ENCODE data around the gene FBXL20. TPM values are rescaled to one million over a fixed set of nuclear protein-coding genes. Genes with fewer than 3 reads are reported as not detected.
A peak's percentile ranks its signal among the peaks of the same experiment; 100 is the strongest.

FBXL20 gene
- polyA plus RNA-seq, 1 donor: 8.8 TPM

DNA sequence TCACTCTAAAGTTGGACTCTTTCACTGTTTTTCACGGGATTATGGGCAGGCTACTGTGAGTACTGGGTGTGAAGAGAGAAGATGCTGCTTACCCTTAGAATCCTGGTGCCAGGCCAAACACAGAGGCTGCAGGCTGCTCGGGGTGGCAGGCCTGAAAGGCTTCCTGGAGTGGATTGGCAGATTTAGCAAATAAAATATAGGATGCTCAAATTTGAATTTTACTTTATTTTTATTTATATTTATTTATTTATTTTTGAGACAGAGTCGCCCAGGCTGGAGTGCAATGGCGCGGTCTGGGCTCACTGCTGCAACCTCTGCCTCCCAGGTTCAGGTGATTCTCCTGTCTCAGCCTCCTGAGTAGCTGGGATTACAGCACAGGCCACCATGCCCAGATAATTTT, 160.8 kb downstream of the FBXL20 start:
- no peaks in the 10 kb centered on the region for H3K9me3 ChIP-seq (ENCODE audit: control insufficient read depth, low read depth, low read length)
- DNase-seq: no peak
- no peaks in the 10 kb centered on the region for H3K36me3 ChIP-seq (ENCODE audit: control insufficient read depth, insufficient read depth, low read length)
- H3K4me1 ChIP-seq (ENCODE audit: control insufficient read depth, insufficient read depth, low read length): peaks cover 9% of the 10 kb centered on the region
- H3K27ac ChIP-seq (ENCODE audit: low read length): no peak overlapping the region
- WGBS (ENCODE audit: insufficient coverage, low lambda C conversion rate): no CpG with 5 or more reads among the region's 5 CpGs
- H3K27me3 ChIP-seq (ENCODE audit: control insufficient read depth, insufficient read depth, low read length): no peaks in the 10 kb centered on the region
- no peak overlapping the region for H3K4me3 ChIP-seq (ENCODE audit: low read length)

DNA sequence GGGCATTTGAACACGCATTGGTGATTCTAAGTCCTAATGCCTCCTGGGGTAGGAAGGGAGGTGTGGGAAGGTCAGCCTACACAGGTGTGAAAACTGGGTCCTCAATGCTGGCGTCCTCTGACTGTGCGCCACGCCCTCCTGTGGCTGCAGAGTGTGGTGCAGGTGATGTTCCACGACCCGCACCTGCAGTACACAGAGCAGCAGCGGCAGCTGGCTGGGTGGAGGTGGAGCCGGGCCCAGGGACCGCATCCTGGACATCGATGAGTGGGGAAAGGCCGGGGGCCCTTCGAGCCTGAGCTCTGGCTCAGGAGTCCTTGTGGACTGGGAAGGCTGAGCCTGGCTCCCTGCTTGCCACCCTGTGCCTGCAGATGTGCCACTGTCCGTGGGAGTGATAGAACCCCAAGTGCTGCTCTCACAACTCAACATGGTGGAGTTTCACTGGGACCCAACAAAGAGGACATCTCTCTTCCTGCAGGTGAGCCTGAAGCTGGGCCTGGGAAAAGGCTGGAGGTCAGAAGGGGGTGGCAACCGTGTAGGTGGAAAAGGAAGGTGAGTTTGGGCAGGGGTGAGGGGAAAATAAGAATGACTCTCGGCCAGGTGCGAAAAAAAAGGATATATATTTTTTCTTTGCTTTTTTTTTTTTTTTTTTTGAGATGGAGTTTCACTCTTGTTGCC, 161.6 kb downstream of the FBXL20 start:
- Histone ChIP-seq H3K27me3 (ENCODE audit: control insufficient read depth, insufficient read depth, low read length) (no peaks in the 10 kb centered on the region), H3K9me3 (ENCODE audit: control insufficient read depth, low read depth, low read length) (no peaks in the 10 kb centered on the region), H3K27ac (ENCODE audit: low read length) (no peak overlapping the region), H3K4me3 (ENCODE audit: low read length) (no peak overlapping the region), H3K4me1 (ENCODE audit: control insufficient read depth, insufficient read depth, low read length) (peaks cover 9% of the 10 kb centered on the region), H3K36me3 (ENCODE audit: control insufficient read depth, insufficient read depth, low read length) (no peaks in the 10 kb centered on the region)
- WGBS (ENCODE audit: insufficient coverage, low lambda C conversion rate): no CpG with 5 or more reads among the region's 16 CpGs
- DNase-seq: peak in 1 of 2 donors; percentile 49

- no peak overlapping the region for H3K4me3 ChIP-seq (ENCODE audit: low read length)
- H3K4me1 ChIP-seq (ENCODE audit: control insufficient read depth, insufficient read depth, low read length): peaks cover 9% of the 10 kb centered on the region
- H3K9me3 ChIP-seq (ENCODE audit: control insufficient read depth, low read depth, low read length): no peaks in the 10 kb centered on the region
- H3K27me3 ChIP-seq (ENCODE audit: control insufficient read depth, insufficient read depth, low read length): no peaks in the 10 kb centered on the region
- H3K36me3 ChIP-seq (ENCODE audit: control insufficient read depth, insufficient read depth, low read length): no peaks in the 10 kb centered on the region
- no CpG with 5 or more reads among the region's 15 CpGs for WGBS (ENCODE audit: insufficient coverage, low lambda C conversion rate)
- no peak for DNase-seq
- H3K27ac ChIP-seq (ENCODE audit: low read length): no peak overlapping the region
These were observed 163.0 kb downstream of the FBXL20 start for GRCh38 chr17:39238311-39238972.

GRCh38 chr17:39237586-39237985, 163.8 kb downstream of the FBXL20 start:
- no peak for DNase-seq

GRCh38 chr17:39236981-39237441, 164.4 kb downstream of the FBXL20 start:
- no peaks in the 10 kb centered on the region for H3K36me3 ChIP-seq (ENCODE audit: control insufficient read depth, insufficient read depth, low read length)
- H3K27me3 ChIP-seq (ENCODE audit: control insufficient read depth, insufficient read depth, low read length): peaks cover 3% of the 10 kb centered on the region
- H3K27ac ChIP-seq (ENCODE audit: low read length): no peak overlapping the region
- no CpG with 5 or more reads among the region's 6 CpGs for WGBS (ENCODE audit: insufficient coverage, low lambda C conversion rate)
- no peaks in the 10 kb centered on the region for H3K9me3 ChIP-seq (ENCODE audit: control insufficient read depth, low read depth, low read length)
- no peak overlapping the region for H3K4me3 ChIP-seq (ENCODE audit: low read length)
- peaks cover 9% of the 10 kb centered on the region for H3K4me1 ChIP-seq (ENCODE audit: control insufficient read depth, insufficient read depth, low read length)
- no peak for DNase-seq

More at GRCh38 chr17:39237586-39237985, 163.8 kb downstream of the FBXL20 start:
- H3K4me3 ChIP-seq (ENCODE audit: low read length): no peak overlapping the region
- no peaks in the 10 kb centered on the region for H3K9me3 ChIP-seq (ENCODE audit: control insufficient read depth, low read depth, low read length)
- H3K27ac ChIP-seq (ENCODE audit: low read length): no peak overlapping the region
- H3K4me1 ChIP-seq (ENCODE audit: control insufficient read depth, insufficient read depth, low read length): peaks cover 9% of the 10 kb centered on the region
- no CpG with 5 or more reads among the region's 7 CpGs for WGBS (ENCODE audit: insufficient coverage, low lambda C conversion rate)
- no peaks in the 10 kb centered on the region for H3K27me3 ChIP-seq (ENCODE audit: control insufficient read depth, insufficient read depth, low read length)
- no peaks in the 10 kb centered on the region for H3K36me3 ChIP-seq (ENCODE audit: control insufficient read depth, insufficient read depth, low read length)

DNA sequence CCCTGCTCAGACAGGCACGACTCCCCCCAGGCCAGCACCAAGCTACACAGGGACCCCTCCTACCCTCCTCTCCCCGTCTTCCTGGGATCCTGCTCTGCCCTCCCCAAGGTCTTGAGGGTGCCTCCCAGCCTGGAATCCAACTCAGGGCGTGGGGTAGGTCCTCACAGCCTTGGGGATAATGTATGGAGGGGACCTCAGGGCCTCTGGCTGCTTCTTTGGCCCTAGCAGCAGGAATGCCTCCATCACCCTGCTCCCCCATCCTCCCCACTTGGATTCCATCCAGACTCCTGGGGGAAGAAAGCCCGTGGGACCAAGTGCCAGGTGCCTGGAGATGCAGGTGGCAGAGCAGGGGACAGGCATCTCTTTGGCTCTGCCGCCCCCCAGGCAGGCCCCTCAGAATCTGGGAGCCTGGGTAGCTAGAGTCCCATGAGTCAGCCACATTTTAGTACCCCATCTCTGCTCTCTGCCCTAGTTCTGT, 164.9 kb downstream of the FBXL20 start:
- Histone ChIP-seq H3K36me3 (ENCODE audit: control insufficient read depth, insufficient read depth, low read length) (no peaks in the 10 kb centered on the region), H3K4me1 (ENCODE audit: control insufficient read depth, insufficient read depth, low read length) (peaks cover 13% of the 10 kb centered on the region), H3K4me3 (ENCODE audit: low read length) (no peak overlapping the region), H3K9me3 (ENCODE audit: control insufficient read depth, low read depth, low read length) (no peaks in the 10 kb centered on the region), H3K27ac (ENCODE audit: low read length) (no peak overlapping the region), H3K27me3 (ENCODE audit: control insufficient read depth, insufficient read depth, low read length) (peaks cover 9% of the 10 kb centered on the region)
- no peak for DNase-seq
- no CpG with 5 or more reads among the region's 5 CpGs for WGBS (ENCODE audit: insufficient coverage, low lambda C conversion rate)

DNA sequence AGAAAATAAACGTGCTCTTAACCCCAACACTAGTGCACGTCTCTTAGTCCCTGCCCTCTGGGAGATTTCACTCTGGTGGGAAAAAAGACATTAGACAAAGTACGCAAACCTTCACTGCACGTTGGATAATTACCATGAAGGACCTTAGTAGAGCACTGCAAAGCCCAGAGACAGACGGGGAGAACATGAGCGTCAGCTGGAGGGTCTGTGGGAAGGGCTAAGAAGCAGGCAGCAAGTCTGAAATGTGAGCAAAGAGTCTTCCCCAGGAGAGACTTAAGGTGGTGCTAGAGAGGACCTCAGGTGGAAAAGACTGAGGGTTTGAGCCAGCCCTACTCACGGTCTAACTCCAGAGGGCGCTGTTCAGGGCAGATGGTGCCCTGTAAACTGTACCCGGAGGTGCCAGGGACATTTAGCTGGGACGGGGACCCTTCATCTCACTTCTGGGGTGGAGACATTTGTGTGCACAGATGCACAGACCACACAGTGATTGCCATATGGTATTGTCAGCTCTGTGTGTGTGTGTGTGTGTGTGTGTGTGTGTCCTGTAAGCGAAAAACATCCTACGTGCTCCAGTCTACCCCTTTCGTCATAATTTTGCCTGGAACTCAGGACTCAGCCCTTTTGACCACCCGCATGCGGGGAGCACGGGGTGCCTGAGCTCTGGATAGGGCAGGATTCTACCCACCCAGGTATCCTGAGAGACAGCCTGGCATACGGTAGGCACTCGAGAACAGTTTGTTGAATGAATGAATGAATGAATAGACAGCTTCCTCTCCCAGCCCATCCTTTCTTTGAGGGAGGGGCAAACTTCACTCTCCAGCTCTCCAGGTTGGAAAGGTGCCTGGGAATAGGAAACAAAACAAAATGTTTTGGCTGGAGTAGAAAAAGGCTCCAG, 165.6 kb downstream of the FBXL20 start:
- H3K27me3 ChIP-seq (ENCODE audit: control insufficient read depth, insufficient read depth, low read length): peaks cover 16% of the 10 kb centered on the region
- peaks cover 15% of the 10 kb centered on the region for H3K4me1 ChIP-seq (ENCODE audit: control insufficient read depth, insufficient read depth, low read length)
- no peak overlapping the region for H3K4me3 ChIP-seq (ENCODE audit: low read length)
- no peaks in the 10 kb centered on the region for H3K36me3 ChIP-seq (ENCODE audit: control insufficient read depth, insufficient read depth, low read length)
- H3K27ac ChIP-seq (ENCODE audit: low read length): no peak overlapping the region
- H3K9me3 ChIP-seq (ENCODE audit: control insufficient read depth, low read depth, low read length): no peaks in the 10 kb centered on the region
- DNase-seq: peak in 1 of 2 donors; percentile 41
- WGBS (ENCODE audit: insufficient coverage, low lambda C conversion rate): 90% methylated on average over 2 of the region's 18 CpGs

DNA sequence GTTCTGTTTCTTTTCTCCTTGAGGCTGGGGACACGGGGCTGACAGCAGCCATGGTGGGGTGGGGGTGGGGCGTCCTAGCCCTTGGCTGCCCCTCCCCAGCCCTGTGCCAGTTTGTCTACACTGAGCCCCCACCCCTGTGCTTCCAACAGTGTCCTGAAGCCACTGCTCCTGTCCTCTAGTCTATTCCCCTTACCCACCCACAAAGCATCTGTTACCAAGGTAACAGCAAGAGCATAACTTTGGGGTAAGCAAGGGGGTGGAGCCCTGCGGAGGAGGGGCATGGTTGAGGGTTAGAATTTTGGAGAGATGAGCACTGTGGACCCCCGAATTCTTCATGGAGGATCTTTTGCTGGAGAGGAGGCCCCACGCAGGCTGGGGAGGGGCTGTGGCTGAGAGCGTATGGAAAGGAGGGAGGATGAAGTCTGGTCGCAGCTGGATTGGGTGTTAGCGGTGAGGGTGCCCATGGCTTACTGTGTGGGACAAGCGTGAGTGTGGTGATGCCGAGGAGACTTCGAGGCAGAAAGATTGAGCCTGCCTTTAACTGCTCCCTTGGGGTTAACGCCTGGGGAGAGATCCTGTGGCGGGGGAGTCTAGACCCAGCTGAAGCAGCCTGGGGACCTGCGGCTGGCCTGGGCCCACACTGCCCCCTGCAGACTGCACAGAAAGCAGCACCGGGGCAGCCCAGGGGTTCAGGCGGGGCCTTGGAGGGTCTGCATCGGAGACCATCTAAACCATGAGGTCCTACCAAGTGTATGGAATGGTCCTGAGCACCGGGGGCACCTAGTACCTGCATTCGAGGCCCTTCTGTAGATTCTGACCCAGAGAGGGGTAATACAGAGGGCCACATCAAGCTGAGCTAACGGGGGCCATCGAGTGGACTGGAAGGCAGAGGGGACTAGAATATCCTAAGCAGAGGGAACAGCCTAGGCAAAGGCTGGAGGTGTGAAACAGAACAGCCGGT, 169.6 kb downstream of the FBXL20 start:
- WGBS (ENCODE audit: insufficient coverage, low lambda C conversion rate): 0% methylated on average over 1 of the region's 22 CpGs

DNA sequence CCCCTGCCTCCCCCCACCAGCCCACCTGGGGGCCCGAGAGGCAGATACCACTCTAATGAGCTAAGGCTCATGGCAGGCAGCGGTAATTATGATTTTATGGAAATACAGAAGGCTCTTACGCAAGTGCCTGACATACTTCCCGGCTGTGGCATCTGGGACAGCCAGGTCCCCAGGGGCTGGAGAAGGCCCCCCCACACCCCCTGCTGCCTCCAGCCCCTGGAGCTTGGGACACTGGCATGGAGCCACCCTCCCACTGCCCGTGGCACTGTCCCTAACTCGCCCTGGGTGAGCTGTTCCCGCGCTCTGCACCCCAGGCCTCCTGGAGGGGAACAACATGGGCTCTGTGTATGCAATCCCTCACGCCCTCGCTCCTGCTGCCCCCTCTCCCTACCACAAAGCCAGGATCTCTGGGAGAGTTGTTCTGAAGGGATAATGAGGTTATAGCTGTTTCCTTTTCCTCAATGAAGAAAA, 170.3 kb downstream of the FBXL20 start:
- DNase-seq: no peak

More for the DNA sequence above, 169.6 kb downstream of the FBXL20 start:
- H3K9me3 ChIP-seq (ENCODE audit: control insufficient read depth, low read depth, low read length): no peaks in the 10 kb centered on the region
- no peak for DNase-seq
- H3K36me3 ChIP-seq (ENCODE audit: control insufficient read depth, insufficient read depth, low read length): no peaks in the 10 kb centered on the region
- no peak overlapping the region for H3K27ac ChIP-seq (ENCODE audit: low read length)
- H3K27me3 ChIP-seq (ENCODE audit: control insufficient read depth, insufficient read depth, low read length): peaks cover 38% of the 10 kb centered on the region
- H3K4me3 ChIP-seq (ENCODE audit: low read length): no peak overlapping the region
- H3K4me1 ChIP-seq (ENCODE audit: control insufficient read depth, insufficient read depth, low read length): peaks cover 8% of the 10 kb centered on the region

More for the DNA sequence above, 170.3 kb downstream of the FBXL20 start:
- H3K27ac ChIP-seq (ENCODE audit: low read length): no peak overlapping the region
- H3K27me3 ChIP-seq (ENCODE audit: control insufficient read depth, insufficient read depth, low read length): peaks cover 45% of the 10 kb centered on the region
- WGBS (ENCODE audit: insufficient coverage, low lambda C conversion rate): no CpG with 5 or more reads among the region's 10 CpGs
- H3K4me3 ChIP-seq (ENCODE audit: low read length): no peak overlapping the region
- H3K36me3 ChIP-seq (ENCODE audit: control insufficient read depth, insufficient read depth, low read length): no peaks in the 10 kb centered on the region
- peaks cover 6% of the 10 kb centered on the region for H3K4me1 ChIP-seq (ENCODE audit: control insufficient read depth, insufficient read depth, low read length)
- H3K9me3 ChIP-seq (ENCODE audit: control insufficient read depth, low read depth, low read length): no peaks in the 10 kb centered on the region
